ENCODE measurements around the gene F8A2.
"Not testable (repeated sequence)": the region's sequence is repeated elsewhere in the genome, so short reads cannot be mapped to it uniquely, and the experiment has no call there.

GRCh38 chrX:155379802-155380201 is 2.1 kb upstream of the F8A2 start:
- TF ChIP-seq, protein P1, sequence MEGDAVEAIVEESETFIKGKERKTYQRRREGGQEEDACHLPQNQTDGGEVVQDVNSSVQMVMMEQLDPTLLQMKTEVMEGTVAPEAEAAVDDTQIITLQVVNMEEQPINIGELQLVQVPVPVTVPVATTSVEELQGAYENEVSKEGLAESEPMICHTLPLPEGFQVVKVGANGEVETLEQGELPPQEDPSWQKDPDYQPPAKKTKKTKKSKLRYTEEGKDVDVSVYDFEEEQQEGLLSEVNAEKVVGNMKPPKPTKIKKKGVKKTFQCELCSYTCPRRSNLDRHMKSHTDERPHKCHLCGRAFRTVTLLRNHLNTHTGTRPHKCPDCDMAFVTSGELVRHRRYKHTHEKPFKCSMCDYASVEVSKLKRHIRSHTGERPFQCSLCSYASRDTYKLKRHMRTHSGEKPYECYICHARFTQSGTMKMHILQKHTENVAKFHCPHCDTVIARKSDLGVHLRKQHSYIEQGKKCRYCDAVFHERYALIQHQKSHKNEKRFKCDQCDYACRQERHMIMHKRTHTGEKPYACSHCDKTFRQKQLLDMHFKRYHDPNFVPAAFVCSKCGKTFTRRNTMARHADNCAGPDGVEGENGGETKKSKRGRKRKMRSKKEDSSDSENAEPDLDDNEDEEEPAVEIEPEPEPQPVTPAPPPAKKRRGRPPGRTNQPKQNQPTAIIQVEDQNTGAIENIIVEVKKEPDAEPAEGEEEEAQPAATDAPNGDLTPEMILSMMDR (IDR thresholded peaks at IDR 0.05), result not testable (repeated sequence)
- TF ChIP-seq POLR2A (IDR thresholded peaks at IDR 0.05), result not testable (repeated sequence)

Data from right lobe of liver (tissue), 4 donors.